Sigmoid colon (tissue), 7 donors: ENCODE data around the gene FBXO17. TPM values are rescaled to one million over a fixed set of nuclear protein-coding genes. Genes with fewer than 3 reads are reported as not detected.

ENCODE experiments used
- DNase-seq: peaks from one replicate; pipeline ENCODE4 v3.0.0-alpha.2; 2019
- H3K27ac ChIP-seq, 4 donors: fragments of 200-600 bp; sonication (generic); one replicate each; pipeline ENCODE4 v1.5.1; 2016 to 2019; ENCODE audit warnings: mild to moderate bottlenecking in 1 of 4
- H3K27me3 ChIP-seq, 3 donors: fragments of 200-600 bp; sonication (generic); one replicate each; pipeline ENCODE4 v1.5.1; 2019; ENCODE audit warnings: mild to moderate bottlenecking in 1 of 3
- H3K36me3 ChIP-seq, 4 donors: fragments of 200-600 bp; sonication (generic); one replicate each; pipeline ENCODE4 v1.5.1; 2016 to 2019
- H3K4me1 ChIP-seq, 4 donors: fragments of 200-600 bp; sonication (generic); one replicate each; pipeline ENCODE4 v1.5.1; 2017 to 2019
- H3K4me3 ChIP-seq, 4 donors: fragments of 200-600 bp; sonication (generic); one replicate each; pipeline ENCODE4 v1.5.1; 2017 to 2019; ENCODE audit warnings: mild to moderate bottlenecking in 2 of 4, moderate library complexity in 1 of 4
- H3K9me3 ChIP-seq, 4 donors: fragments of 200-600 bp in 3 of 4; sonication (generic) in 3 of 4; one replicate each; pipeline versions ENCODE4 v1.5.1 to v1.6.1; 2013 to 2019
- CTCF ChIP-seq, 4 experiments: fragments of 450-650 bp in 3 of 4; fragments of 200-600 bp in 1 of 4; IDR thresholded peaks; one replicate each; pipeline ENCODE4 v1.5.1; 2016 to 2019; ENCODE audit warnings: antibody characterized with exemption in 4 of 4, mild to moderate bottlenecking in 3 of 4, moderate library complexity in 2 of 4
- EP300 ChIP-seq, 4 donors: sonication (generic); formaldehyde crosslinking; IDR thresholded peaks; one replicate each; pipeline ENCODE4 v1.6.1; 2017; ENCODE audit warnings: antibody characterized with exemption in 4 of 4
- POLR2A ChIP-seq, 2 donors: fragments of 450-650 bp; IDR thresholded peaks; one replicate each; pipeline ENCODE4 v1.6.1; 2016; ENCODE audit warnings: antibody characterized with exemption in 2 of 2, mild to moderate bottlenecking in 2 of 2, moderate library complexity in 2 of 2
- POLR2AphosphoS5 ChIP-seq, 4 donors: sonication (generic); formaldehyde crosslinking; IDR thresholded peaks; one replicate each; pipeline ENCODE4 v1.6.1; 2017; ENCODE audit warnings: antibody characterized with exemption in 4 of 4
- WGBS, 2 donors: extraction: QIAGEN DNeasy Blood & Tissue Kit; methylation state at CpG; one replicate each; pipeline ENCODE4 v1.1.7; 2013; 5-methylcytosine and 5-hydroxymethylcytosine counted together
- intact Hi-C: fragments of 100-400 bp; cut with DNase I; formaldehyde crosslinking; loops from one replicate; pipeline ENCODE4 v1.15.1; 2023
- polyA plus RNA-seq, 3 donors: library from polyadenylated mRNA; stranded (reverse); fragments of 200-250 nt; gene quantifications; one replicate each; pipeline ENCODE4 v1.2.3, GENCODE V29; 2013
- total RNA-seq, 4 donors: library from RNA; depleted of rRNA; stranded (reverse); fragments of >200 nt; gene quantifications; one replicate each; pipeline ENCODE4 v1.1.0, GENCODE V29; 2016
- donor health status: healthy with polysubstance abuse.
- donor health status: Bipolar disorder and iron deficiency.
- donor health status: healthy.

FBXO17 gene
- total and polyA plus RNA-seq, 7 donors, result 1.6 to 28.6 (median 20.3) TPM

- no peaks in the 10 kb centered on the region for H3K9me3 ChIP-seq
- DNase-seq, result no peak
- no peak for TF ChIP-seq EP300 (IDR thresholded peaks at IDR 0.05)
- no peak for TF ChIP-seq POLR2AphosphoS5 (IDR thresholded peaks at IDR 0.05)
- TF ChIP-seq CTCF (IDR thresholded peaks at IDR 0.05), result no peak
- no peak for TF ChIP-seq POLR2A (IDR thresholded peaks at IDR 0.05)
- H3K4me3 ChIP-seq, result no peak overlapping the region
- intact Hi-C loops, result no loop called here
- WGBS, 2 donors, result 70 to 74% methylated on average over 10 of the region's 10 CpGs
- H3K4me1 ChIP-seq, result no peaks in the 10 kb centered on the region
- no peak overlapping the region for H3K27ac ChIP-seq
- peaks cover 0 to 35% (median 22%) of the 10 kb centered on the region in 4 donors for H3K36me3 ChIP-seq
- H3K27me3 ChIP-seq, result peaks cover 0 to 25% (median 13%) of the 10 kb centered on the region in 3 donors
Observed at GRCh38 chr19:38908911-38909310, 66.6 kb downstream of the FBXO17 start.

GRCh38 chr19:38907670-38908069 lies 67.9 kb downstream of the FBXO17 start:
- intact Hi-C loops, result no loop called here
- H3K4me1 ChIP-seq, result no peaks in the 10 kb centered on the region
- no peak overlapping the region for H3K4me3 ChIP-seq
- peaks cover 0 to 24% (median 13%) of the 10 kb centered on the region in 3 donors for H3K27me3 ChIP-seq
- WGBS, 2 donors, result 96% methylated on average over 12 of the region's 12 CpGs
- H3K9me3 ChIP-seq, result no peaks in the 10 kb centered on the region
- H3K27ac ChIP-seq, result no peak overlapping the region
- no peak for TF ChIP-seq EP300 (IDR thresholded peaks at IDR 0.05)
- no peak for TF ChIP-seq CTCF (IDR thresholded peaks at IDR 0.05)
- no peak for TF ChIP-seq POLR2A (IDR thresholded peaks at IDR 0.05)
- TF ChIP-seq POLR2AphosphoS5 (IDR thresholded peaks at IDR 0.05), result no peak
- peaks cover 0 to 35% (median 22%) of the 10 kb centered on the region in 4 donors for H3K36me3 ChIP-seq
- DNase-seq, result no peak

- no peak for DNase-seq
- Histone ChIP-seq H3K27me3 (peaks cover 0 to 20% (median 12%) of the 10 kb centered on the region in 3 donors), H3K4me3 (no peak overlapping the region), H3K9me3 (no peaks in the 10 kb centered on the region), H3K27ac (no peak overlapping the region), H3K36me3 (peaks cover 0 to 35% (median 22%) of the 10 kb centered on the region in 4 donors), H3K4me1 (no peaks in the 10 kb centered on the region)
- intact Hi-C loops, result no loop called here
- 95 to 96% methylated on average over 29 of the region's 29 CpGs for WGBS, 2 donors
- TF ChIP-seq CTCF (IDR thresholded peaks at IDR 0.05), result no peak
- no peak for TF ChIP-seq POLR2AphosphoS5 (IDR thresholded peaks at IDR 0.05)
- no peak for TF ChIP-seq POLR2A (IDR thresholded peaks at IDR 0.05)
- TF ChIP-seq EP300 (IDR thresholded peaks at IDR 0.05), result no peak
Observed at GRCh38 chr19:38907227-38907626, 68.3 kb downstream of the FBXO17 start.

GRCh38 chr19:38905620-38906019 lies 69.9 kb downstream of the FBXO17 start:
- Histone ChIP-seq H3K9me3 (no peaks in the 10 kb centered on the region), H3K27me3 (peaks cover 0 to 4% (median 0%) of the 10 kb centered on the region in 3 donors), H3K4me1 (peaks cover 0 to 8% (median 7%) of the 10 kb centered on the region in 4 donors), H3K27ac (no peak overlapping the region), H3K4me3 (no peak overlapping the region), H3K36me3 (peaks cover 0 to 35% (median 22%) of the 10 kb centered on the region in 4 donors)
- WGBS, 2 donors, result 93 to 96% methylated on average over 4 of the region's 4 CpGs
- no peak for TF ChIP-seq CTCF (IDR thresholded peaks at IDR 0.05)
- TF ChIP-seq POLR2AphosphoS5 (IDR thresholded peaks at IDR 0.05), result no peak
- no peak for TF ChIP-seq POLR2A (IDR thresholded peaks at IDR 0.05)
- TF ChIP-seq EP300 (IDR thresholded peaks at IDR 0.05), result no peak
- no peak for DNase-seq
- intact Hi-C loops, result no loop called here
